ENCODE data around the gene SMYD3.

Gene SMYD3

GRCh38 chr1:245877976-245878375 lies 629.1 kb downstream of the SMYD3 start:
- DNase-seq (ENCODE audit: low read depth in 2 of 3, low spot score in 2 of 3): no peak

DNA sequence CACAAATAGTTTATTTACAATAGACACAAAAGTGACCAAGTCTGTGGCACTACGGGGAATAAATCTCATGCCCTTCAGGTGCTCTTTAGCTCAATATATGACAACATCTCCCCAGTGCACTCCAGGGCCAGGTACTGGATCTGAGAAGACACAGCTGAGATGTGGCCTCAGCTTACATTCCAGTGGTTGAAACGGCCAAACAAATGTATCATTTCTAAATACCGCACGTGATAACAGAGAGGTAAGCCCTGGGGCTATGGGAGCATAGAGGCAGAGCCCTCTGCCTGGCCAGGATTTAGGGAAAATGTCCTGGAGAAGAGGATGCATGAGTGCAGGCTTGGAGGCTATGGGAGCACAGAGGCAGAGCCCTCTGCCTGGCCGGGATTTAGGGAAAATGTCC lies 630.5 kb downstream of the SMYD3 start:
- no peak for DNase-seq (ENCODE audit: low read depth in 2 of 3, low spot score in 2 of 3)

DNA sequence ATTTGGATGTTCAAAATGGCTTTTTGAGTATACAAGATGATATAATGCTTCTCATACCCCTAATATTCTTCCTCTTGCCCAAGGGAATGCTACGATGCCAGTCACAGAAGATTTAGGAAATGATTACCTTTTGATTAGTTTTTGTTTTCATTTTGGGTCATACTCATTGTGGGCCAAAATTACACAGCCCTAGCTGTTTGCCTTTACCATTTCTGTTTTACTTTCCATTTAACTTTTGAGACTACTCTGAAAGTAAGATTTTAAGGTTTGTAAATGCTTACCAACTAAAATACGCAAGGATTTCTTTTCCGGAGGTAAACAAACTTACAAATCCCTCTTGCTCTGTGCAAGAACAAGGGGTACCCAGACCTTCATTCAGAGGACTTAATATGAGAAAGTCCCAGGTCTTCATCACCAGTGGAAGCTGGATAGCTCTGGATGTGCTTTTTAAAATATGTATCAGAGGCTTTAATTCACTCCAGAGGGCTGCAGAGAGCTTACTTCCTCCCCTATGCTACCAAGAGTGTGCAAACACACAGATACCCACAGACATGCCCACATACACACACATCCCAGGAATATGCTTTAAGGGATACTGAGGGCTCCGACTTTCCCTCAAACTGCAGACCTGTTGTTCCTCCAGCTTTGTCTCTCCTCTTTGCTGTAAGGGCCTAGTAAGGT lies 631.4 kb downstream of the SMYD3 start:
- DNase-seq (ENCODE audit: low read depth in 2 of 3, low spot score in 2 of 3): no peak

- no peak for DNase-seq (ENCODE audit: low read depth in 2 of 3, low spot score in 2 of 3)
Observed at GRCh38 chr1:245874942-245875580, 632.0 kb downstream of the SMYD3 start.

DNA sequence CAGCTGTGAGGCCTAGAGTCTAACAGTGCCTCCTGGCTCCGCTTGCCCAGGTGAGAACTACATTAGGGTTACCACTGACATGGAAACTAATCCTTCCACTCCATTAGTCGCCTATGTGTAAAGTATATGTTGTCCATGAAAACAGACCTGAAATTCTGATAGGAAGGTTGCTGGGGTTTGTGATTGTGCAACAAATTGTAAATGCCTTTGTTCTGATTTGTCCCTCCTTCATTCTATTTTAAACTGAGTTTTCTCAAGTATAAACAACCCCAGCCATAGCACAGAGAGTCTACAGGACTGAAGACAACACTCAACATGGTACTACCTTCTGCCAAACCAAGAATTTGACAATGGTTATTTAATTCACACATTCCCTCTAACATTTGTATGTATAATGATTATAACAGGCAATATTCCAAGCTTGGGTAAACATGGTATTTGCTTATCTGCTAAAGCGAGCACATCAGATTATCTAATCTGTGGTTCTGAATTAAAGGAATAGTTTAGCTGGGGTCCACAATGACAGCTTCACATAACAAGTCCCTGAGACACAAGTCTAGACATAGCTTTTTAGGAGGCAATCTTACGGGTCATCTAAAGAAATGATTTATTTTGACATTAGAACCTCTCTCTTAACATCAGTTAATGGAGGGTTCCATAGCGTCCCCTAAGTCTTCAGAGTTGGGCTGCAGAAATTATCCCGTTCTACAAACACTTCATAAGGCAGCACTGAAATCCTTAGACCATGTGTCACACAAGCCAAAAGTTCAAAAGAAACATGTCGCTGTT lies 633.0 kb downstream of the SMYD3 start:
- no peak for DNase-seq (ENCODE audit: low read depth in 2 of 3, low spot score in 2 of 3)

DNA sequence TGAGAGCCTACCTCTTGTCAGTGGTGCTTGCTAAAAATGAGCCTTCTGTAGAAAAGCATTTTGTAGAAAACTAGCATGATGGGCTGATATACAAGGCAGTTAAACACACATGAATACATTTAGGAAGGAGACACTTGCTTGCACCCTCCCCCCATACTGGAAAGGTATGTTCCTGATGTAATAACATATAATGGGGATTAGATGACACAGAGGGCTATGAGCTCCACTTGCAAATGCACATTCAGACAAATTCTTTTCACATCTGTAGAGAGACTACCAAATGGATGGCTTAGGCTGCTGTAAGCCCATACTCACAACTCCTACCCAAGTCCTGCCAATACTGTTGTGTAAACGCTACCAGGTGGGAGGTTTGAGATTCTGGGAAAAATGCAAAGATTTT lies 634.0 kb downstream of the SMYD3 start:
- no peak for DNase-seq (ENCODE audit: low read depth in 2 of 3, low spot score in 2 of 3)

DNA sequence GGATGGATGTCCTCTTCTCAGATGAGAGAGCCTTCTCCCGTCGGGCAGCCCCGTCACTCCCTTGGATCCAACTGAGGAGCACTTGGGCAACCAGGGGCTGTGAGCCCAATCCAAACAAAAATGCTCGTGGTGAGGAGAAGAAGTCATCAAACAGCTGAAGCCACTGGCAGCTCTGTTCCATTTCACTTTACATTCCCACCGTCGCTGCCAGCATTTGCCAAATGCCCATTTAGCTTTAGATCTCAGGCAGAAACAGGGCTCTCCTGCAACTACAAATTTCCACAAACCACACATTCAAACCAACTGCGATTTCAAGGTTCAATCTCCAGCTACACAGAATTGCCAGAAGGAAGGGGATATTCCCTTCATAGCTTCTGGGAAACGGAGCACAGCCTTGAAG lies 634.6 kb downstream of the SMYD3 start:
- no peak for DNase-seq (ENCODE audit: low read depth in 2 of 3, low spot score in 2 of 3)

DNA sequence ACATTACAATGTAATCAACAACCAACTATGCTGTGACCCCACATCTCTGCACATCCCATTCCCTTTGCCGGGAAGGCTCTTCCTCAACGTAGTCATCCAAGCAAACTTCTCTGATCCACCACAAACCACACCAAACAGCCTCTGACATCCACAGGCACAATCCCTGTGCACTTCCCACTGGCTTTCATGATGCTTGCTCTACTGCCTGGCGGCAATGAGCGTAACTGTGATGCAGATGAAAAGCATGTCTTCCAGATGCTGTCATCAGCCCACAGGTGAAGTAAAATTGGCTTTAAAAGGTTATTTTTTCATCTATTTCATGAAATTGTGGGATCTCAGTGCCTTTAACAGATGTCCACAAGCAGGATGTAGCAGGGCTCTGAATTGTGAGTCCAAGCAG lies 635.2 kb downstream of the SMYD3 start:
- DNase-seq (ENCODE audit: low read depth in 2 of 3, low spot score in 2 of 3): no peak

DNA sequence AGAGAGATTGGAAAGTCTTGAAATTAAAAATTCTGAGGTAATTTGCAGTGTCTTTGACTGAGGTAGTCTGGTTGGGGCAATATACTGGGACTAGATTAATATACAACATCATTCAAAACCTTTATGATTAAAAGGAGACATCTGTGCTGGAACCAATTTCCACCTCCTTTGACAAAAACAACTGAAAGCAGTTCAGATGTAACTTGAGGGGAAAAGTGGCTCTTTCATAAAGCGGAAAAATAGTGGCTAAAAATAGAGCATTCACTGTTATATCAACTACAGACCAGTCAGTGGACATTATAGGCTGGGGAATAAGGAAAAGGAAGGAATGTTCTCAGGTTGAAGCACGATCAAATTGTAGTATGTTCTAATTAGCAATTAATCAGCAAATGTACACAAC lies 635.9 kb downstream of the SMYD3 start:
- DNase-seq (ENCODE audit: low read depth in 2 of 3, low spot score in 2 of 3): no peak

DNA sequence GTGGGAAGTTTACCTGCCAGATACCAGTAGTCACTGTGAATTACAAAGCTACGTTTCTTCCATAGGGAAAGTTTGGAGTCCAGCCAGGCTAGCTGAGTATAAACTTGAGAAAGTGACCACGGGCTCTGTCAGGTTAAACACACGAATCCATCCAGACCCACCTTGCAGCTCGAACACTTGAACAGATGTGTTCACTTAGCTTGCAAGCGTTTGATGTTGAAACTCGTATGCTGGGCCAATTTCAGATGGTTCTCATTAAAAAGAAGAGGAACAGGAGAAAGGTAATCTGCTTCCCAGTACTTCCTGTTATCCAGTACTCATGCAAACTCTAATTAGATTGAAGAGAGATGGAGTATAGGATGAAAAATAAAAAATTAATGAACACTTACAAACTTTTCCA lies 636.4 kb downstream of the SMYD3 start:
- no peak for DNase-seq (ENCODE audit: low read depth in 2 of 3, low spot score in 2 of 3)

DNA sequence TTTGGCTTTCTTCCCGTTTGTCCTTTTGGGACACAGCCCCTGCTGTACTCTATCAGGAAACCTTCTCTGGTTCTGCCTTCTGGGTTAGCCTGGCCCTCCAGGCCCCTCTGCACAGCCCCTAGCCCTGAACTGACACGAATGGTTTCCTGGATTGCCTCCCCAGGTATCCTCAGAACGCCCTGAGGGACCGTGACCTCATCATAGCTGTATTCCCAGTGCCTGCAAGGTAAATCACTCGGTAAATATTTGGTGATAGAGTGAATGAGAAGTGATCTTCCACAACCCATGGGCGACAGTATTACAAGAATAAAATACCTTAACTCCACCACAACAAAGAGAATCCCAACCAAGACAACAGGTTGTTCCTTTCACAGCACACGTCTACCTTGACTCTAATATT lies 637.2 kb downstream of the SMYD3 start:
- DNase-seq (ENCODE audit: low read depth in 2 of 3, low spot score in 2 of 3): no peak

DNA sequence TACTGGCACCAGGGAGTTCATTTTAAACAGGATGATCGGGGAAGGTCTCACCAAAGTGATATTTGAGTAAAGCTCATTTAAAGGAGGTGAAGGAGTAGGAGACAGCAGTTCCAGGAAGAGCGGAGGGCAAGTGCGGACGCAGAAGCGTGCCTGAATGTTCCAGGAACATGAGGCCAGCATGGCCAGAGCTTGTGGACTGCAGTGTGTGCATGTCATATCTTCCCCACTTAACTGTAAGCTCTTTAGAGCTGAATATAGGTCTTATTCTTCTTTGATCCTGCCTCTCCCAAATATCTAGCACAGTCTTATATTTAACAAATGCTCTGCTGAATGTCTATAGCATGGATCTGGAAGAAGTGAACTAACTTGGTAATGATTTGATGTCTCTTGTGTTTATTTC lies 639.3 kb downstream of the SMYD3 start:
- no peak for DNase-seq (ENCODE audit: low read depth in 2 of 3, low spot score in 2 of 3)

- no peak for DNase-seq (ENCODE audit: low read depth in 2 of 3, low spot score in 2 of 3)
Observed at GRCh38 chr1:245864872-245865271, 642.2 kb downstream of the SMYD3 start.

DNA sequence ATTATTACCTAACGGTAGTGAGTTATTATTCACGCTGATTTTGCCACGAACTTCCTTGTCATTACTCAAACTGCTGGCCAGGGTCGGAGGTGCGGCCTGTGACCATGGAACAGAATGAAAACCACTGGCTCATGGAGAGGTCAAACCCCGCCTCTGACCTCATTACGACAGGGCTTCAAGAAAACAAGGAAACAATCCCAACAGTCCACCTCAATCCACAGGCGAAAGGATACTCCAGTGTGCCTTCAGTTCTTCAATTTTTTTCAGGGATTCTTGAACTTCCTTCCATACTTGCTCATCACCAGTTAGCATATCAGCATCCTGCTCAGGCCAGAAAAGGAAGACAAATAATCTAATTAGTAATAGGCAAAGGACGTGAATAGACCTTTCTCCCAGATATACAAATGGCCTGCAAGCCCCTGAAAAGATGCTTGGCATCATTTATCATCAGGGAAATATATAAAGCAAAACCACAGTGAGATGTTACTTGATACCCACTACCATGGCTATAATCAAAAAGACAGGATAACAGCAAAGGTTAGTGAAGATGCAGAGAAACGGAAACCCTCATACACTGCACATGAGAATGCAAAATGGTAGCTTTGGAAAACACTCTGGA lies 643.4 kb downstream of the SMYD3 start:
- no peak for DNase-seq (ENCODE audit: low read depth in 2 of 3, low spot score in 2 of 3)

GRCh38 chr1:245862812-245863540 lies 644.1 kb downstream of the SMYD3 start:
- no peak for DNase-seq (ENCODE audit: low read depth in 2 of 3, low spot score in 2 of 3)

DNA sequence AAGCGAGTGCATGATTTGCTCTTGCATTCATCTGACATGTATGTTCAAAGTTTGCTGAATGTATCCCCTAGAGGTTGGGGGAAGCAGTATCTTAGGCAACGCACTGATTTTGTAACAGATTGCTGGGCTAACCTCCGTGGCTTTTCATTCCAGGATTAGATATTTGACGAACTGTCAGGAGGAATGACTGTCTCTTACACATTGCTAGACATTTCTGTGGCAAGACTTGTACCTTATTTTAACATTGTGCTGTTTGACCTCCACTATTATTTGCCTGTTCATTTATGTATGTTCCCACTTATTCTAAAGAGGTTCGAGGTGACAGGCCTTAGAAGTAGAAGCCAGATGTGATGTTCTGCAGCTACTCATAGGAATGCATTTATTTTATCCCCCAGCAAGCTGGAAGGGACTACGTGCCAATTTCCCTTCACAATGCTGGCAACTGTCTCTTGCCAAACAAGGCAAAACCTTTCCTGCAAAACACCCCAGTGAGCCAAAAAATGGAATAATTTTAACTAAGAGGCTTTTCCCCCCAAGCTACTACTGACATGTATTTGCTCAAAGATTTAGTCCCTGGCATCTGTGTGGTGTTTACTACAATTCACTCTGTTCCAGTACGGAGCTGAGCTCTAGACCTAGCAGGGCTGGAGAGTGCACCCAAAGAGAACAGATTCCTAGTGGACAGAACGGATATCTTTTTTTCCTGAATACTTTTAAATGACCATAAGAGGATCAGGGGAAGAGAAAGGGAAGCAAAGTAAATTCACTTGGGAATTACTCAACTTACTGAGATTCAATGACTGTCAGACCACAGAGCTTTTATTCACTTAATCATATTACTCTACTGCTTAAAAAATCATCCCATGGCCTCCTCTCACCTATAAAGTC lies 646.2 kb downstream of the SMYD3 start:
- DNase-seq (ENCODE audit: low read depth in 2 of 3, low spot score in 2 of 3): no peak

DNA sequence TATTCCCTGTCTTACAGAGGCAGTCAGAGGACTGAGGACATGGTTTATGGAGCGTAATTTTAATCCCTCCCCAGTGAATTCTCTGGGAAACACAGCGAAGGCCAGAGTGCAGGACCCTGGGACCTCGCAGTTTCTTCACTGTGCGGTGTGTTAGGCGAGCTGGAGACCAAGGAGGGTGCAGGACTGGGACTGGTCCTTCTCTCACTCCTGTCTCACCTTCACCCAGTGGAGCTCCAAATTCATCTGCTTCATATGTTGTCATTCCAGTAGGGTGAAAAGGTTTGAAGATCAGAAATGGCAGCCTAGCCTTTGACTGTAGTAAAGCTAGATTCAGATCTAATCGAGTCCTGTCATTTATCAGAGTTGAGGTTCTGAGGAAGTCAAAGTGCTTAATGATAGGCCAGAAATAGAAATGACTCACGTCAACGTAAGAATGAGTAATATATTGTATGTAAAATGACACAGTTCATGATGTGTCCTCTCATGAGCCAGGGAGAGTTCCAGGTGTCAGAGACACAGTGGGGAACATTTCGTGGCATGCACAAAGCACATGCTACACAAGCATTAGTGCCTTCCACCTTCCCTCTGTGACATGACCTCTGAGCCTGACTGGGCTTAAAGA lies 647.5 kb downstream of the SMYD3 start:
- DNase-seq (ENCODE audit: low read depth in 2 of 3, low spot score in 2 of 3): no peak

GRCh38 chr1:245858722-245859492 lies 648.2 kb downstream of the SMYD3 start:
- DNase-seq (ENCODE audit: low read depth in 2 of 3, low spot score in 2 of 3): no peak

All from activated CD8-positive, alpha-beta memory T cell treated with anti-CD3 and anti-CD28 coated beads for 48 hours (primary cell).